NB4 (cell line): ENCODE results near the gene LDLRAD4.

Source experiments
- CTCF ChIP-seq: IDR thresholded peaks from one replicate; pipeline ENCODE4 v1.5.1; 2012; ENCODE audit warnings: low read depth, low read length
- MAX ChIP-seq: IDR thresholded peaks from 2 replicates; pipeline ENCODE4 v1.6.1; 2011; ENCODE audit warnings: low read depth, low read length
- MYC ChIP-seq: IDR thresholded peaks from 2 replicates; pipeline ENCODE4 v1.6.1; 2011; ENCODE audit warnings: low read depth, low read length
- POLR2A ChIP-seq: IDR thresholded peaks from 2 replicates; pipeline ENCODE4 v1.6.1; 2011; ENCODE audit warnings: mild to moderate bottlenecking; ENCODE audit not compliant: insufficient read length; ENCODE audit errors: extremely low read depth

GRCh38 chr18:13412901-13413300, 194.3 kb downstream of the LDLRAD4 start:
- TF ChIP-seq POLR2A = no peak
- TF ChIP-seq CTCF = no peak
- TF ChIP-seq MAX = no peak
- TF ChIP-seq MYC = no peak
